Body of pancreas (tissue), 4 donors: Measurements from ENCODE around the gene PPP1R1A.

Experiments used
- CTCF ChIP-seq, 7 experiments: fragments of 450-650 bp in 4 of 7; fragments of 200-600 bp in 3 of 7; sonication (generic) in 3 of 7; IDR thresholded peaks; one replicate each; pipeline ENCODE4 v1.5.1; 2016 to 2019; ENCODE audit warnings: antibody characterized with exemption in 7 of 7
- POLR2A ChIP-seq, 3 donors: fragments of 450-650 bp; IDR thresholded peaks; one replicate each; pipeline ENCODE4 v1.6.1; 2016; ENCODE audit warnings: antibody characterized with exemption in 3 of 3, mild to moderate bottlenecking in 2 of 3

GRCh38 chr12:54611715-54612149 lies 23.3 kb upstream of the PPP1R1A start:
- TF ChIP-seq CTCF (IDR thresholded peaks at IDR 0.05) (no peak), POLR2A (IDR thresholded peaks at IDR 0.05) (no peak)
